GM12878 (cell line): ENCODE measurements around the gene GGT6. TPM values are rescaled to one million over a fixed set of nuclear protein-coding genes. Genes with fewer than 3 reads are reported as not detected.

Source experiments
- ATAC-seq: fragments of 200-7000 bp; cut with Tn5 transposase; 3 replicates; pipeline ENCODE4 v1.9.1; 2020; ENCODE audit warnings: mild to moderate bottlenecking, moderate library complexity
- BruUV-seq: library from RNA; stranded (reverse); fragments of 400-500 nt; replicated peaks from 2 replicates; lab custom pipeline; 2021; lab: Mats Ljungman, UMichigan
- CTCF ChIA-PET: fragments of 300-600 bp; sonication (Branson Sonifier 250); formaldehyde crosslinking; extraction: SDS; loops from one replicate; lab custom pipeline; 2021; ENCODE audit warnings: inconsistent platforms; lab: Yijun Ruan, JAX
- POLR2A ChIA-PET: fragments of 350-600 bp; formaldehyde crosslinking; extraction: SDS; loops from one replicate; lab custom pipeline; 2021; ENCODE audit warnings: inconsistent platforms; lab: Charles Lee
- RAD21 ChIA-PET: fragments of 300-600 bp; sonication (Branson Sonifier 250); formaldehyde crosslinking; loops from one replicate; lab custom pipeline; 2023; ENCODE audit warnings: antibody characterized with exemption; ENCODE audit not compliant: unreplicated experiment; lab: Charles Lee
- SMC1A ChIA-PET: fragments of 300-600 bp; sonication (Branson Sonifier 250); formaldehyde crosslinking; loops from one replicate; lab custom pipeline; 2023; ENCODE audit not compliant: unreplicated experiment, uncharacterized antibody; lab: Charles Lee
- DNase-seq: peaks from one replicate; pipeline ENCODE4 v3.0.0-alpha.2; 2011; ENCODE audit warnings: low read depth, low spot score
- FAIRE-seq: peaks from 3 replicates; lab custom pipeline; 2011; peaks lifted over from hg19 to GRCh38; lab: Jason Lieb, UNC
- H2AFZ ChIP-seq: 2 replicates; pipeline ENCODE4 v1.6.0; 2011; ENCODE audit warnings: low read depth, low read length, control low read depth; ENCODE audit not compliant: control insufficient read depth
- H3K27ac ChIP-seq: 2 replicates; pipeline ENCODE4 v1.5.1; 2011; ENCODE audit warnings: control low read depth; ENCODE audit not compliant: control insufficient read depth, insufficient read depth
- H3K27me3 ChIP-seq, 2 experiments: replicated peaks in 1 of 2; 2 replicates each; pipeline versions ENCODE4 v1.6.0 to v1.6.1; 2011; ENCODE audit warnings: low read length in 1 of 2; ENCODE audit not compliant: control insufficient read depth in 2 of 2, insufficient read depth in 2 of 2
- H3K36me3 ChIP-seq, 2 experiments: 2 replicates each; pipeline ENCODE4 v1.5.1; 2011; ENCODE audit warnings: low read length in 1 of 2; ENCODE audit not compliant: control insufficient read depth in 2 of 2, insufficient read depth in 2 of 2
- H3K4me1 ChIP-seq: 2 replicates; pipeline ENCODE4 v1.6.1; 2011; ENCODE audit warnings: mild to moderate bottlenecking, low read length, moderate library complexity, mixed read lengths; ENCODE audit not compliant: control insufficient read depth, insufficient read depth
- H3K4me2 ChIP-seq: 2 replicates; pipeline ENCODE4 v1.6.0; 2011; ENCODE audit warnings: control low read depth; ENCODE audit not compliant: control insufficient read depth, insufficient read depth
- H3K4me3 ChIP-seq: fragments of 200-600 bp; sonication (generic); 2 replicates; pipeline ENCODE4 v1.5.1; 2016
- H3K79me2 ChIP-seq: 2 replicates; pipeline ENCODE4 v1.6.0; 2011; ENCODE audit warnings: low read length; ENCODE audit not compliant: control insufficient read depth, insufficient read depth
- H3K9ac ChIP-seq: 2 replicates; pipeline ENCODE4 v1.8.0; 2011; ENCODE audit warnings: low read length, control low read depth, mixed read lengths; ENCODE audit not compliant: control insufficient read depth, insufficient read depth
- H3K9me3 ChIP-seq: replicated peaks from 3 replicates; pipeline ENCODE4 v1.5.1; 2011; ENCODE audit warnings: mild to moderate bottlenecking, low read length; ENCODE audit not compliant: control insufficient read depth, insufficient read depth
- H4K20me1 ChIP-seq: 2 replicates; pipeline ENCODE4 v1.6.0; 2011; ENCODE audit not compliant: control insufficient read depth, insufficient read depth
- HDAC6 ChIP-seq: fragments of 200-600 bp; sonication (generic); IDR thresholded peaks from one replicate; pipeline ENCODE4 v1.8.0; 2017; ENCODE audit warnings: antibody characterized with exemption; ENCODE audit not compliant: unreplicated experiment
- RAD51 ChIP-seq: fragments of 450-650 bp; IDR thresholded peaks from 2 replicates; pipeline ENCODE4 v1.6.1; 2016; ENCODE audit warnings: moderate library complexity, mild to moderate bottlenecking, inconsistent platforms
- SREBF1 ChIP-seq: IDR thresholded peaks from 2 replicates; pipeline ENCODE4 v1.6.1; 2012; ENCODE audit warnings: mild to moderate bottlenecking, low read length
- TAF1 ChIP-seq: IDR thresholded peaks from 2 replicates; pipeline ENCODE4 v1.6.1; 2011; ENCODE audit warnings: mild to moderate bottlenecking, low read depth, low read length, borderline replicate concordance
- WGBS: methylation state at CpG from one replicate; pipeline ENCODE4 v1.1.6; 2016; ENCODE audit warnings: low lambda C conversion rate; ENCODE audit not compliant: insufficient replicate concordance, insufficient coverage; ENCODE audit errors: missing lambda C conversion rate; 5-methylcytosine and 5-hydroxymethylcytosine counted together
- in situ Hi-C: fragments of 300-500 bp; cut with MboI; formaldehyde crosslinking; loops from 9 replicates; pipeline ENCODE4 v1.14.3; 2018; ENCODE audit warnings: mixed read lengths
- intact Hi-C: fragments of 100-400 bp; cut with micrococcal nuclease; formaldehyde crosslinking; loops from one replicate; pipeline ENCODE4 v1.14.2; 2022; ENCODE audit not compliant: unreplicated experiment
- polyA plus RNA-seq, 11 experiments: library from polyadenylated mRNA; depleted of rRNA in 4 of 11; unstranded in 6 of 11; stranded (reverse) in 5 of 11; fragments of >200 nt; fragmentation: Nextera tagmentation in 4 of 11; fragmentation: Illumina TruSeq in 1 of 11; extraction: Ambion mirVana in 4 of 11; extraction: Trizol in 1 of 11; gene quantifications; 1 replicate in 1 of 11; 2 replicates in 10 of 11; pipeline versions ENCODE4 v1.2.1 to v1.2.3, GENCODE V29; 2011 to 2016; ENCODE audit warnings: inconsistent platforms in 2 of 11, missing spikeins in 2 of 11, low read depth in 1 of 11
- total RNA-seq, 4 experiments: library from RNA; depleted of rRNA in 3 of 4; stranded (reverse); fragments of >200 nt in 3 of 4; fragmentation: Illumina TruSeq in 1 of 4; extraction: Trizol in 1 of 4; gene quantifications; 2 replicates each; pipeline versions ENCODE4 v1.2.1 to v1.2.3, GENCODE V29; 2013 to 2021

GGT6 gene
- total and polyA plus RNA-seq, 10 of the 15 experiments (the other 5 are each of a cell fraction or from before 2014, with no cell fraction given): 0.01 to 0.26 (median 0.13) TPM; not detected in 5

DNA sequence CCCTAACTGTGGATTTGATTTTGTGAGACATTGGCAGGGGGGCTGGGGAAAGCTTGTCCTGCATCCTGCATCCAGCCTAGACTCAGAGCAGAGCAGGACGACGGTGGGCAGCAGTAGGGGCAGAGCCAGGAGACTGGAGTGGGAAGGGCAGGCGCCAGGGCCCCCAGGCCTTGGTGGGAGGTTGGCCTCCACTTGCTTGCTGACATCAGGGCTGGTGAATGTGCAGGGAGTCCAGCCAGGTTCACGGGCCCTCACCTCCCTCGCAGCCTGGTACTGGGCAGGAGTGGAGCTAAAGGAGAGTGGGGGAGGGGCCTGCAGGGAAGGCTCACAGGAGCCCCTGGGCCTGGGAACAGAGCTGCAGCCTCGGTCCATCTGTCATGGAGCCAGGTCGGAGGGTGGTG is 21.7 kb upstream of the GGT6 start:
- DNase-seq (no peak), FAIRE-seq (no peak), ATAC-seq (no peak)
- H3K27me3 ChIP-seq: peaks cover 8% of the 10 kb centered on the region in 2 experiments; a peak in 3 of 4 replicates
- H3K9ac ChIP-seq: no peak overlapping the region
- H3K36me3 ChIP-seq: no peaks in the 10 kb centered on the region
- no peak overlapping the region for H3K27ac ChIP-seq
- no peaks in the 10 kb centered on the region; the same call in none of the 2 replicates for H4K20me1 ChIP-seq
- H3K9me3 ChIP-seq: no peaks in the 10 kb centered on the region; the same call in 2 of the 3 replicates
- ChIA-PET RAD21 (no interaction called here), POLR2A (no interaction called here), CTCF (no interaction called here), SMC1A (no interaction called here)
- no peak overlapping the region for H2AFZ ChIP-seq
- H3K79me2 ChIP-seq: no peaks in the 10 kb centered on the region
- BruUV-seq: no TSS peak
- TF ChIP-seq TAF1 (no peak), SREBF1 (no peak), HDAC6 (no peak)
- no peak overlapping the region for H3K4me2 ChIP-seq
- H3K4me3 ChIP-seq: no peak overlapping the region
- in situ Hi-C loops (no loop called here), intact Hi-C loops (no loop called here)
- no peaks in the 10 kb centered on the region for H3K4me1 ChIP-seq
- 14% methylated on average over 7 of the region's 7 CpGs for WGBS

- CTCF ChIA-PET: interaction anchor here (1.0 to 1.7 kb wide), 2 partner anchors 12 to 68 kb away, joined by 4 to 6 read pairs; no protein-coding TSS in a partner anchor
- WGBS: 18% methylated on average over 7 of the region's 7 CpGs
Observed at GRCh38 chr17:4580291-4580690, 19.9 kb upstream of the GGT6 start.

More at GRCh38 chr17:4580291-4580690, 19.9 kb upstream of the GGT6 start:
- DNase-seq: no peak
- intact Hi-C loops (no loop called here), in situ Hi-C loops (no loop called here)
- Histone ChIP-seq H3K79me2 (no peaks in the 10 kb centered on the region), H3K4me2 (no peak overlapping the region), H3K4me1 (no peaks in the 10 kb centered on the region), H3K27me3 (peaks cover 7 to 8% of the 10 kb centered on the region in 2 experiments; a peak in 3 of 4 replicates), H3K9me3 (no peaks in the 10 kb centered on the region; the same call in 2 of the 3 replicates), H3K9ac (no peak overlapping the region), H2AFZ (no peak overlapping the region), H3K27ac (no peak overlapping the region), H4K20me1 (no peaks in the 10 kb centered on the region; the same call in 1 of the 2 replicates), H3K36me3 (no peaks in the 10 kb centered on the region), H3K4me3 (no peak overlapping the region)
- RAD21 ChIA-PET: no interaction called here
- no peak for ATAC-seq
- no peak for TF ChIP-seq RAD51
- no TSS peak for BruUV-seq
- POLR2A ChIA-PET: no interaction called here
- SMC1A ChIA-PET: no interaction called here
- no peak for FAIRE-seq
